ENCODE results near the gene GRIN3A. TPM values are rescaled to one million over a fixed set of nuclear protein-coding genes. Genes with fewer than 3 reads are reported as not detected.

The GRIN3A gene
- total RNA-seq, 1 experiment from 2014 or later = not detected

DNA sequence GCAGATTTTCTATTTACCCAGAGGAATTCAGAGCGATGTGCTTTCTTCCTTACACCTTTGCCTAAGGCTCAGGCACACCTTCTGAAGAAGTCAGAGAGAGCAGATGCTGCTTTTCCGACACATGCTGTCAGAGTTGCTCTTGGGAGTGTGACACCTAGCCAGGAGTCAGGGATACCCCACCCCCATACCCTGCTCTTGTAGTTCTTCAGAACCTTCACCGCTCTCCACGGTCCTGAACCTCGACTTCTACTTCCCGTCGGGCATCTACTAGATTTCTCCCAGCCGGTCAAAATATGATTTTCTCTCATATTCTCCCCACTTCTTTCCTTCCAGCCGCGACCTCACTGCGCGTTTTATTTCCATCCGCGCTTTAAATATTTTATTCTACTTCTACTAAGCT is 1.7 kb downstream of the GRIN3A start:
- Histone ChIP-seq H3K18ac (ENCODE audit: insufficient read length, low read depth, low read length) (no peak overlapping the region), H3K14ac (ENCODE audit: insufficient read depth, low read length) (no peak overlapping the region), H3T11ph (ENCODE audit: low read length) (no peak overlapping the region), H3K4ac (ENCODE audit: low read depth, low read length) (no peak overlapping the region), H2AFZ (ENCODE audit: low read length) (no peak overlapping the region), H2BK15ac (ENCODE audit: low read depth, low read length) (no peak overlapping the region), H3K27ac (ENCODE audit: insufficient read length, low read depth, low read length) (no peak overlapping the region), H3K79me1 (ENCODE audit: insufficient read depth, low read depth, low read length, poor library complexity, severe bottlenecking) (no peaks in the 10 kb centered on the region), H2BK20ac (ENCODE audit: low read depth, low read length, poor library complexity, severe bottlenecking) (no peak overlapping the region), H2BK5ac (ENCODE audit: insufficient read length, low read length) (no peak overlapping the region), H4K5ac (ENCODE audit: insufficient read length, low read depth, low read length) (no peak overlapping the region), H2BK12ac (ENCODE audit: insufficient read length, low read depth, low read length) (no peak overlapping the region), H4K91ac (ENCODE audit: insufficient read length, low read depth, low read length) (no peak overlapping the region), H3K9ac (ENCODE audit: extremely low read depth, insufficient read length, low read length) (no peak overlapping the region), H3K9me3 (ENCODE audit: control insufficient read depth, low read depth, low read length) (no peaks in the 10 kb centered on the region), H3K23me2 (ENCODE audit: insufficient read length, low read depth, low read length, poor library complexity, severe bottlenecking) (peaks cover 11% of the 10 kb centered on the region), H4K20me1 (ENCODE audit: control insufficient read depth, insufficient read depth, insufficient read length) (no peaks in the 10 kb centered on the region), H2AK5ac (ENCODE audit: insufficient read length, low read length) (no peak overlapping the region), H3K56ac (ENCODE audit: insufficient read length, low read depth, low read length) (no peak overlapping the region), H3K79me2 (ENCODE audit: insufficient read depth, low read length) (no peaks in the 10 kb centered on the region), H3K4me2 (ENCODE audit: insufficient read depth, insufficient read length, low read length) (no peak overlapping the region), H3K23ac (ENCODE audit: insufficient read length, low read depth, low read length) (no peak overlapping the region), H4K8ac (replicated peaks; ENCODE audit: insufficient read length, low read depth, low read length) (no peak overlapping the region), H2BK120ac (ENCODE audit: low read depth, low read length, poor library complexity, severe bottlenecking) (no peak overlapping the region), H3K27me3 (ENCODE audit: insufficient read depth, low read length) (peaks cover 15% of the 10 kb centered on the region; the same call in 1 of the 2 replicates), H3K4me1 (ENCODE audit: insufficient read depth, low read length) (0 out of 2 replicates have a peak, but pooled peaks cover 2% of the 10 kb centered on the region)
- H3K27ac Mint-ChIP-seq = no peak overlapping the region
- peaks cover 94% of the 10 kb centered on the region for H3K27me3 Mint-ChIP-seq (ENCODE audit: low read depth)
- peak overlapping the region; percentile 25 to 68; a peak in 4 of 5 replicates for H3K4me3 Mint-ChIP-seq
- TF ChIP-seq, protein P1, sequence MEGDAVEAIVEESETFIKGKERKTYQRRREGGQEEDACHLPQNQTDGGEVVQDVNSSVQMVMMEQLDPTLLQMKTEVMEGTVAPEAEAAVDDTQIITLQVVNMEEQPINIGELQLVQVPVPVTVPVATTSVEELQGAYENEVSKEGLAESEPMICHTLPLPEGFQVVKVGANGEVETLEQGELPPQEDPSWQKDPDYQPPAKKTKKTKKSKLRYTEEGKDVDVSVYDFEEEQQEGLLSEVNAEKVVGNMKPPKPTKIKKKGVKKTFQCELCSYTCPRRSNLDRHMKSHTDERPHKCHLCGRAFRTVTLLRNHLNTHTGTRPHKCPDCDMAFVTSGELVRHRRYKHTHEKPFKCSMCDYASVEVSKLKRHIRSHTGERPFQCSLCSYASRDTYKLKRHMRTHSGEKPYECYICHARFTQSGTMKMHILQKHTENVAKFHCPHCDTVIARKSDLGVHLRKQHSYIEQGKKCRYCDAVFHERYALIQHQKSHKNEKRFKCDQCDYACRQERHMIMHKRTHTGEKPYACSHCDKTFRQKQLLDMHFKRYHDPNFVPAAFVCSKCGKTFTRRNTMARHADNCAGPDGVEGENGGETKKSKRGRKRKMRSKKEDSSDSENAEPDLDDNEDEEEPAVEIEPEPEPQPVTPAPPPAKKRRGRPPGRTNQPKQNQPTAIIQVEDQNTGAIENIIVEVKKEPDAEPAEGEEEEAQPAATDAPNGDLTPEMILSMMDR (conservative IDR thresholded peaks at IDR 0.05) = no peak
- DNase-seq = peak; percentile 71
- H3K36me3 Mint-ChIP-seq (ENCODE audit: insufficient read depth in 1 of 3, low read depth in 3 of 3) = no peaks in the 10 kb centered on the region; a peak in 1 of 7 replicates
- WGBS (ENCODE audit: extremely low coverage, insufficient read length, low lambda C conversion rate) = 100% methylated on average over 2 of the region's 14 CpGs
- H3K9me3 Mint-ChIP-seq = no peaks in the 10 kb centered on the region; a peak in 2 of 5 replicates
- peaks cover 23 to 33% of the 10 kb centered on the region in 2 experiments for H3K4me1 Mint-ChIP-seq

Data from H9 (cell line).